ENCODE data around the gene WASF2.

DNA sequence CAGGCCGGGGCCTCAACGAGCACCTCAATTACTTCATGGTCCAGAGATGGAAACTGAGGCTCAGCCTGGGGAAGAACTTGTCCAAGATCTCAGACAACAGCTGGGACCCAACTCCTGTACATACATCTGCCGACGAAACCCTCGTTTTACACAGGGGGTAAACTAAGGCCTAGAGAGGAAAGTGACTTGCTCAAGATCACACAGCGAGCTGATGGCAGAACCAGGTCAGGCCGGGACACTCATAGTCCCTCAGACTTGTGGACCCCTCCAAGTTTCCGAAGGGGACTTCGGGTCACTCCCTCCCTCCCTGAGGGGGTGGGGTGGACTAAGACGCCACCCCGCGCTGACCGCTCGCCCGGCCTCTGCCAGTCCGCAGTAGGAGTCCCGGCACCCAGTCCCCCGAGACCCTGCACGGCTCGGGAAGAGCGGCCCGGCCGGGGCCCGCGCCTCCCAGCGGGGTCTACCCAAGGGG, 430 bp downstream of the WASF2 start:
- TF ChIP-seq, protein P1, sequence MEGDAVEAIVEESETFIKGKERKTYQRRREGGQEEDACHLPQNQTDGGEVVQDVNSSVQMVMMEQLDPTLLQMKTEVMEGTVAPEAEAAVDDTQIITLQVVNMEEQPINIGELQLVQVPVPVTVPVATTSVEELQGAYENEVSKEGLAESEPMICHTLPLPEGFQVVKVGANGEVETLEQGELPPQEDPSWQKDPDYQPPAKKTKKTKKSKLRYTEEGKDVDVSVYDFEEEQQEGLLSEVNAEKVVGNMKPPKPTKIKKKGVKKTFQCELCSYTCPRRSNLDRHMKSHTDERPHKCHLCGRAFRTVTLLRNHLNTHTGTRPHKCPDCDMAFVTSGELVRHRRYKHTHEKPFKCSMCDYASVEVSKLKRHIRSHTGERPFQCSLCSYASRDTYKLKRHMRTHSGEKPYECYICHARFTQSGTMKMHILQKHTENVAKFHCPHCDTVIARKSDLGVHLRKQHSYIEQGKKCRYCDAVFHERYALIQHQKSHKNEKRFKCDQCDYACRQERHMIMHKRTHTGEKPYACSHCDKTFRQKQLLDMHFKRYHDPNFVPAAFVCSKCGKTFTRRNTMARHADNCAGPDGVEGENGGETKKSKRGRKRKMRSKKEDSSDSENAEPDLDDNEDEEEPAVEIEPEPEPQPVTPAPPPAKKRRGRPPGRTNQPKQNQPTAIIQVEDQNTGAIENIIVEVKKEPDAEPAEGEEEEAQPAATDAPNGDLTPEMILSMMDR (IDR thresholded peaks at IDR 0.05), result no peak
- TF ChIP-seq POLR2A (IDR thresholded peaks at IDR 0.05), result no peak
